Measurements from ENCODE around the gene TSC1.
A peak's percentile ranks its signal among the peaks of the same experiment; 100 is the strongest.

The TSC1 gene

GRCh38 chr9:132944294-132945185, at the start of gene TSC1 (continued):
- TF ChIP-seq SCRT1 (tag by site-specific recombination; IDR thresholded peaks at IDR 0.05; ENCODE audit: borderline replicate concordance): 0 out of 2 replicates have a peak, but pooled peaks have one; percentile 17

GRCh38 chr9:132993511-132993939, 49.1 kb upstream of the TSC1 start:
- TF ChIP-seq ZFP37 (tag by site-specific recombination; IDR thresholded peaks at IDR 0.05) (no peak), ZNF16 (tag by site-specific recombination; IDR thresholded peaks at IDR 0.05; ENCODE audit: low read depth) (no peak), INSM2 (tag by site-specific recombination; IDR thresholded peaks at IDR 0.05) (no peak), ZNF501 (tag by site-specific recombination; IDR thresholded peaks at IDR 0.05) (no peak), TRIM28 (IDR thresholded peaks at IDR 0.05; ENCODE audit: borderline replicate concordance, low read length) (no peak), BCL11A (tag by site-specific recombination; IDR thresholded peaks at IDR 0.05; ENCODE audit: low read depth) (no peak), ZNF76 (tag by site-specific recombination; IDR thresholded peaks at IDR 0.05; ENCODE audit: borderline replicate concordance, low read depth) (no peak), ZNF354C (tag by site-specific recombination; IDR thresholded peaks at IDR 0.05; ENCODE audit: borderline replicate concordance, low read depth) (no peak)
- no peak overlapping the region for H3K27ac ChIP-seq (ENCODE audit: extremely low read depth, low read depth, low read length)
- no peaks in the 10 kb centered on the region for H3K36me3 ChIP-seq (ENCODE audit: control insufficient read depth in 2 of 2, insufficient read depth in 1 of 2, low read length in 2 of 2)
- no peaks in the 10 kb centered on the region for H3K9me3 ChIP-seq (ENCODE audit: control insufficient read depth, insufficient read depth, low read depth, low read length)
- H3K4me3 ChIP-seq (ENCODE audit: low read depth, low read length): no peak overlapping the region
- ChIA-PET POLR2A (interaction anchor here (1.4 to 2.0 kb wide), 2 partner anchors 30 to 37 kb away, joined by 3 to 9 read pairs; partner anchors contain the start of gene GTF3C5), CTCF (interaction anchor here (0.6 to 3.5 kb wide), 6 partner anchors 16 to 1152 kb away, joined by 3 to 24 read pairs (median 6); partner anchors contain the start of genes DDX31 and GFI1B)
- H3K4me1 ChIP-seq (ENCODE audit: control insufficient read depth, insufficient read depth, low read length): no peaks in the 10 kb centered on the region

- TF ChIP-seq ZNF2 (tag by site-specific recombination; IDR thresholded peaks at IDR 0.05) (no peak), ZBTB21 (tag by site-specific recombination; IDR thresholded peaks at IDR 0.05) (no peak), ZNF548 (tag by site-specific recombination; IDR thresholded peaks at IDR 0.05) (no peak), SCRT2 (tag by site-specific recombination; IDR thresholded peaks at IDR 0.05) (no peak), REST (tag by site-specific recombination; IDR thresholded peaks at IDR 0.05) (no peak), ZNF211 (tag by site-specific recombination; IDR thresholded peaks at IDR 0.05; ENCODE audit: low read depth) (no peak), ZBTB17 (tag by site-specific recombination; IDR thresholded peaks at IDR 0.05) (no peak), ZNF830 (tag by site-specific recombination; IDR thresholded peaks at IDR 0.05; ENCODE audit: low read depth) (no peak), PRDM6 (tag by site-specific recombination; IDR thresholded peaks at IDR 0.05) (no peak)
- H3K4me3 ChIP-seq (ENCODE audit: low read depth, low read length): no peak overlapping the region
- no peaks in the 10 kb centered on the region for H3K36me3 ChIP-seq (ENCODE audit: control insufficient read depth in 2 of 2, insufficient read depth in 1 of 2, low read length in 2 of 2)
- no peak overlapping the region for H3K27ac ChIP-seq (ENCODE audit: extremely low read depth, low read depth, low read length)
- POLR2A ChIA-PET: no interaction called here
- CTCF ChIA-PET: interaction anchor here (0.6 to 3.5 kb wide), 5 partner anchors 14 to 31 kb away, joined by 3 to 24 read pairs (median 5); partner anchors contain the start of gene GFI1B
- H3K4me1 ChIP-seq (ENCODE audit: control insufficient read depth, insufficient read depth, low read length): no peaks in the 10 kb centered on the region
- no peaks in the 10 kb centered on the region for H3K9me3 ChIP-seq (ENCODE audit: control insufficient read depth, insufficient read depth, low read depth, low read length)
These were observed 47.2 kb upstream of the TSC1 start for GRCh38 chr9:132991351-132992300.
